Measurements from ENCODE around the gene NAPA.

The NAPA gene

DNA sequence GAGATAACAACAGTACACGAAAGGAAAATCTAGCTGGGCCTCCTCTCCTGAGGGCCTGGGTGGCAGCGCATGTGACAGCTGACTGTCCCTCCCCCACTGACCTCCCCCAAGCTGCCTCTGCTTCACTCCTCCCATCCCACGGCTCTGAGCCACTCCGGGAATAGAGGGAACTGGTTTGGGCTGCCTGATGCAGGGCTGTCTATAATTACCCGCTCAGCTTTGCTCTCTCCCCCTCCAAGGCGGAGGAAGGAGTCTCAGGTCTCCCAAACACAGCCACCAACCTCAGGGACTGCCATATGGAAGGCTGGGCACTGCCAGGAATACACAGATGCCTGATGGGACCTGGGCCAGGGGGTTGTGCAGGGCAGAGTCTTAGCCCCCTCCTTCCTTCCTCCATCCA, 7.9 kb downstream of the NAPA start:
- no peak overlapping the region for H3K4me3 ChIP-seq (ENCODE audit: control insufficient read depth, low read depth, low read length)
- TF ChIP-seq, protein P1, sequence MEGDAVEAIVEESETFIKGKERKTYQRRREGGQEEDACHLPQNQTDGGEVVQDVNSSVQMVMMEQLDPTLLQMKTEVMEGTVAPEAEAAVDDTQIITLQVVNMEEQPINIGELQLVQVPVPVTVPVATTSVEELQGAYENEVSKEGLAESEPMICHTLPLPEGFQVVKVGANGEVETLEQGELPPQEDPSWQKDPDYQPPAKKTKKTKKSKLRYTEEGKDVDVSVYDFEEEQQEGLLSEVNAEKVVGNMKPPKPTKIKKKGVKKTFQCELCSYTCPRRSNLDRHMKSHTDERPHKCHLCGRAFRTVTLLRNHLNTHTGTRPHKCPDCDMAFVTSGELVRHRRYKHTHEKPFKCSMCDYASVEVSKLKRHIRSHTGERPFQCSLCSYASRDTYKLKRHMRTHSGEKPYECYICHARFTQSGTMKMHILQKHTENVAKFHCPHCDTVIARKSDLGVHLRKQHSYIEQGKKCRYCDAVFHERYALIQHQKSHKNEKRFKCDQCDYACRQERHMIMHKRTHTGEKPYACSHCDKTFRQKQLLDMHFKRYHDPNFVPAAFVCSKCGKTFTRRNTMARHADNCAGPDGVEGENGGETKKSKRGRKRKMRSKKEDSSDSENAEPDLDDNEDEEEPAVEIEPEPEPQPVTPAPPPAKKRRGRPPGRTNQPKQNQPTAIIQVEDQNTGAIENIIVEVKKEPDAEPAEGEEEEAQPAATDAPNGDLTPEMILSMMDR (IDR thresholded peaks at IDR 0.05; ENCODE audit: control insufficient read depth, insufficient read depth, low read depth, low read length, missing control alignments): no peak
- no peak for DNase-seq (ENCODE audit: low read depth)

DNA sequence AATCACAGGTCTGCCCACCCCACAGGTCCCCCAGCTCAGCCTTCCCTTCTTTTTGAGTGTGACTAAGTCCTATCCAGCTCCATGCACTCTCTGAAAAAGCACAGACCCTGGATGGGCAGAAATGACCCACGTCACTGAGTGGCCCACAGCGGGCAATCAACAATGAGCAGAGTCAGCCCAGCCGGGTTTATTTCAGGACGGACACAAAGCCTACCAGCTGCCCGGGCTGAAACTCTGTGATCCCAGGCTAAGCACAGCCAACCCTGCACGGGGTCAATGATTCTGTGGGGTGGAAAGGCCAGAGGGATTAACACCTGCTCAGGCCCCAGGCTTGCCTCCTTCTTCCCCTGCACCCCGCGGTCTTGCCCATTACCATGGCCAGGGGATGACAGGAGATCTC, 8.4 kb downstream of the NAPA start:
- DNase-seq (ENCODE audit: low read depth): no peak
- H3K4me3 ChIP-seq (ENCODE audit: control insufficient read depth, low read depth, low read length): no peak overlapping the region
- TF ChIP-seq, protein P1 (IDR thresholded peaks at IDR 0.05; ENCODE audit: control insufficient read depth, insufficient read depth, low read depth, low read length, missing control alignments): no peak

DNA sequence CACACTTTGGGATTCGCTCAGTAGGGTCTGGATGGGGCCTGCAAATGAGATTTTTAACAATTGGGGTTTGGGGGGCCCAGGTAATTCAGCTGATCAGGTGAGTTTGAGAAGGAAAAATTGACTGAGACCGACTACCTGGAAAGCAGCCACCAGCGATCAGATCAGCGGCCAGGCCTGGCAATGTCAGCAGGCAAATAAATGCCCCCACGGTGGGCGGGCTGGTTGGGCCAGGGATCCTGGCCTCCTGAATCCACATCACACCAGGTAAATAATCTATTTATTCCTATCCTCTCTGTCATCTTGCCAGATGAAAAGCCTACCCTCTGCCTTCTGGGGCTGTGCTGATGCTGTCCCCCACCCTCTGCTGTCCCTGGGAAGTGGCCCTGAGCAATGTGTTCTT, 9.4 kb downstream of the NAPA start:
- TF ChIP-seq, protein P1 (IDR thresholded peaks at IDR 0.05; ENCODE audit: control insufficient read depth, insufficient read depth, low read depth, low read length, missing control alignments): no peak
- H3K4me3 ChIP-seq (ENCODE audit: control insufficient read depth, low read depth, low read length): no peak overlapping the region
- DNase-seq (ENCODE audit: low read depth): no peak

DNA sequence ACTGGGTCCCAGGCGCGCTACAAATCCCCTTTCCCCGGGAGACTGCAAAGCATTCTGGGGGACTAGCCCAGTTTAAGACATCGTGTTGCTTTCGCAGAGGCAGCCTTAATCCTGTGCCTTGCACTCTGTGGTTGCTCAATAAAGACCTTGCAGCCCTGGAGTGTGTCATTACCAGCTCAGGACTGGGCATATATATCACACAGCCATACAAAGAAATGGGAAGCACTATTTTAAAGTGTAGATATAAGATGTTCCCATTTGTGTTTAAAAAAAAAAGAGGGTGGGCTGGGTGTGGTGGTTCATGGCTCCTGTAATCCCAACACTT, 11.1 kb downstream of the NAPA start:
- H3K4me3 ChIP-seq (ENCODE audit: control insufficient read depth, low read depth, low read length): no peak overlapping the region
- DNase-seq (ENCODE audit: low read depth): no peak
- TF ChIP-seq, protein P1 (IDR thresholded peaks at IDR 0.05; ENCODE audit: control insufficient read depth, insufficient read depth, low read depth, low read length, missing control alignments): no peak

DNA sequence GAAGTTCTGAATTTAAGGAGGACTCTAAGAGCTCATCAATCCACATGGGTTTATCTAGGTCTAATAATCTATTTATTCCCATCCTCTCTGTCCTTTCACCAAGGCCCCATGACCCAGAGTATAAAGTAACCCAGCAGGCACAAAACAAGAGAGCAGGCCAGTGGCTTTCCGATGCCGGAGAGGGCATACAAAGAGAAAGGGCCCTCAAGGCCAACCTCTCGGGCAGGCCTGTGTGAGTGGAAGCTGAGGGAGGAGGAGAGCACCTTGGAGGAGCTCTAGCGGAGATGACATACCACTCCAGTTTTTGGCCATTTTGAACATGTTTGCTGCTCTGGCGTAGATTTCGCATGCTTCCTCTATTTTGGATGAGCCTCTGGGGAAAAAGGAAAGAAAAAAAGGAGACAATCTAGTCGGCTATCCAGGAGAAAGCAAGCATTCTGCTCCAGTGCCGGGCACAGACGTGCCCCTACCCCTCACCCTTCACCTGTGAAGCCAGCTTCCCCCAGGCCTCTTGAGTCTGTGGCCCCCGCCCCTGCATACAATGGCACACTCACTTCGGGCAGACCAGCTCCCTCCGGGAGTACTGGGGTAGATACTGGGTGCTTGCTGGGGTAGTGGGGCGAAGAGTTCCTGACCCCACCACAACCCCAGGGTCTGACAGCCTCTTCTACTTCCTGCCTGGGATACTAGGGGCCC, 11.6 kb downstream of the NAPA start:
- TF ChIP-seq, protein P1 (IDR thresholded peaks at IDR 0.05; ENCODE audit: control insufficient read depth, insufficient read depth, low read depth, low read length, missing control alignments): no peak
- no peak for DNase-seq (ENCODE audit: low read depth)
- no peak overlapping the region for H3K4me3 ChIP-seq (ENCODE audit: control insufficient read depth, low read depth, low read length)

DNA sequence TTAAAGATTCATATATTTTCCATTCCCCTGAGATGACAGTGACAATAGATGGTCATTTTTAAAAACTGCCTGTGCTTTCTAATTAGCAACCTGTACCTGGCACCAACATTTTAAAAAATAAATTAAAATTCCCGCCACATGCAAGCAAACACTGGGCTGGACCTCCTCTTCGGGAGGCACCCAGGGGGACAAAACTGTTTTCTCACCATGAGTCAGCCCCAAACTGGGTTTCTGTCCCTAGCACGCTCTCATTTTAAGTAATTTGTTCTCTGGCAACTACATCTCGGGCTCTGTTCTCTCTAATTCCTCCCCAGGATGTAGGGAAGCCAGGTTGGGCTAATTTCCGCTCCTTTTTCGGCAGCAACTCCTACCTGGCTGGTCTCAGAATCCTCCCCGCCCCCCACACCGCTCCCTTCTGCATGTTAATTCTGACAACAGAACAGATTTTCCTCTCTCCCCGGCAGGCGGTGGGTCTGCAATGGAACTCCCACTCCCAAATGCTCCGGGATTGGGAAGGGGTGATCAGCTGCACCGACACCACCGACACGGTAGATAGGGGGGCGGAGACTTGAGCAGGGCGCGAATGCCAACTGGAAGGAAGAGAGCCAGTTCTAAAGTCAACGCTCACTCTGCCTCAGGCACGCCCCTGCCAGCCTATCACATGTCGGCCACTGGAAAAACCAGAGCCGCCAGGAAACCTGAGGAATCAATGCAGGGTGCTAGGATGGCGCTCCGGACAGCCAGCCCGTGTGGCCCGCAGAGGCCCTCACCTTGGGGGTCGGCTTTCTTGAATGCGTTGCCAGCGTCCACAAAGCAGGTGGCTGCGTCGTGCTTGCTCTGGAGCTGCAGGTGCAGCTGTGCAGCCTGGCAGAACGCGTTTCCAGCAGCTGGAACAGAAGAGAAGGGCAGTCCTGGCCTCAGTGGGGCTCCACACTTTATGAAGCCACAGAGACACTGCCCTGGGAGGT, 14.7 kb downstream of the NAPA start:
- TF ChIP-seq, protein P1 (IDR thresholded peaks at IDR 0.05; ENCODE audit: control insufficient read depth, insufficient read depth, low read depth, low read length, missing control alignments): no peak
- DNase-seq (ENCODE audit: low read depth): no peak
- H3K4me3 ChIP-seq (ENCODE audit: control insufficient read depth, low read depth, low read length): no peak overlapping the region
